ENCODE data around the gene PCDHB16.
"Not testable (repeated sequence)": the region's sequence is repeated elsewhere in the genome, so short reads cannot be mapped to it uniquely, and the experiment has no call there.

PCDHB16 gene

GRCh38 chr5:141182248-141182647 is at the start of gene PCDHB16:
PCDHB16 (plus strand) TSS chr5:141182387; CDS start chr5:141182560, 173 bp downstream.
- ATAC-seq (no peak), DNase-seq (no peak)
- Mint-ChIP-seq H3K36me3 (ENCODE audit: low read depth) (peaks cover 10% of the 10 kb centered on the region), H3K27ac (no peak within 1 kb of the TSS), H3K4me1 (peaks cover 4% of the 10 kb centered on the region), H3K4me3 (no peak within 1 kb of the TSS), H3K9me3 (peaks cover 37% of the 10 kb centered on the region), H3K27me3 (peaks cover 49% of the 10 kb centered on the region)

- peaks cover 19% of the 10 kb centered on the region for H3K27me3 Mint-ChIP-seq
- H3K4me3 Mint-ChIP-seq, result no peak within 1 kb of the TSS
- peaks cover 8% of the 10 kb centered on the region for H3K36me3 Mint-ChIP-seq (ENCODE audit: low read depth)
- H3K9me3 Mint-ChIP-seq, result peaks cover 35% of the 10 kb centered on the region
- no peak for DNase-seq
- no peak within 1 kb of the TSS for H3K27ac Mint-ChIP-seq
- H3K4me1 Mint-ChIP-seq, result no peaks in the 10 kb centered on the region
- no peak for ATAC-seq
Measured at GRCh38 chr5:141135030-141135717, 47.0 kb upstream of the PCDHB16 start, which contains the start of gene PCDHB5. PCDHB5 (plus strand) TSS chr5:141135206; CDS start chr5:141135435, 229 bp downstream.

GRCh38 chr5:141135718-141136266 is 46.4 kb upstream of the PCDHB16 start:
- H3K27me3 Mint-ChIP-seq, result peaks cover 16% of the 10 kb centered on the region
- no peak for ATAC-seq
- peaks cover 8% of the 10 kb centered on the region for H3K36me3 Mint-ChIP-seq (ENCODE audit: low read depth)
- peaks cover 35% of the 10 kb centered on the region for H3K9me3 Mint-ChIP-seq
- no peaks in the 10 kb centered on the region for H3K4me1 Mint-ChIP-seq
- DNase-seq, result no peak
- H3K4me3 Mint-ChIP-seq, result no peak overlapping the region
- no peak overlapping the region for H3K27ac Mint-ChIP-seq

- not testable (repeated sequence) for H3K27ac Mint-ChIP-seq, H3K4me1 Mint-ChIP-seq, H3K4me3 Mint-ChIP-seq, ATAC-seq, DNase-seq
- peaks cover 35% of the 10 kb centered on the region for H3K9me3 Mint-ChIP-seq
- peaks cover 11% of the 10 kb centered on the region for H3K36me3 Mint-ChIP-seq (ENCODE audit: low read depth)
- H3K27me3 Mint-ChIP-seq, result peaks cover 22% of the 10 kb centered on the region
Measured at GRCh38 chr5:141137346-141137745, 44.8 kb upstream of the PCDHB16 start.

- Mint-ChIP-seq H3K27ac (no peak within 1 kb of the TSS), H3K4me1 (peaks cover 1% of the 10 kb centered on the region), H3K9me3 (peaks cover 16% of the 10 kb centered on the region), H3K27me3 (peaks cover 33% of the 10 kb centered on the region), H3K36me3 (ENCODE audit: low read depth) (peaks cover 10% of the 10 kb centered on the region), H3K4me3 (no peak within 1 kb of the TSS)
- no peak for ATAC-seq
- no peak for DNase-seq
Measured at GRCh38 chr5:141149812-141150211, 32.4 kb upstream of the PCDHB16 start, which contains the start of gene PCDHB6. PCDHB6 (plus strand) TSS chr5:141150057; CDS start chr5:141150258, 201 bp downstream.

GRCh38 chr5:141150224-141150992 is 31.8 kb upstream of the PCDHB16 start:
- DNase-seq, result no peak
- ATAC-seq, result no peak
- Mint-ChIP-seq H3K27ac (no peak overlapping the region), H3K4me3 (no peak overlapping the region), H3K27me3 (peaks cover 31% of the 10 kb centered on the region), H3K9me3 (peaks cover 16% of the 10 kb centered on the region), H3K36me3 (ENCODE audit: low read depth) (peaks cover 10% of the 10 kb centered on the region), H3K4me1 (peaks cover 1% of the 10 kb centered on the region)

GRCh38 chr5:141150993-141151325 is 31.2 kb upstream of the PCDHB16 start:
- Mint-ChIP-seq H3K4me3 (no peak overlapping the region), H3K9me3 (peaks cover 16% of the 10 kb centered on the region), H3K4me1 (peaks cover 1% of the 10 kb centered on the region), H3K27me3 (peaks cover 31% of the 10 kb centered on the region), H3K27ac (no peak overlapping the region), H3K36me3 (ENCODE audit: low read depth) (peaks cover 10% of the 10 kb centered on the region)
- no peak for DNase-seq
- no peak for ATAC-seq

GRCh38 chr5:141151632-141152031 is 30.6 kb upstream of the PCDHB16 start:
- H3K36me3 Mint-ChIP-seq (ENCODE audit: low read depth), result peaks cover 10% of the 10 kb centered on the region
- H3K4me1 Mint-ChIP-seq, DNase-seq, H3K4me3 Mint-ChIP-seq, H3K27ac Mint-ChIP-seq, ATAC-seq: not testable (repeated sequence)
- peaks cover 21% of the 10 kb centered on the region for H3K9me3 Mint-ChIP-seq
- peaks cover 35% of the 10 kb centered on the region for H3K27me3 Mint-ChIP-seq

- H3K9me3 Mint-ChIP-seq, result peaks cover 23% of the 10 kb centered on the region
- not testable (repeated sequence) for H3K4me3 Mint-ChIP-seq, ATAC-seq, H3K4me1 Mint-ChIP-seq, DNase-seq, H3K27ac Mint-ChIP-seq
- peaks cover 11% of the 10 kb centered on the region for H3K36me3 Mint-ChIP-seq (ENCODE audit: low read depth)
- peaks cover 40% of the 10 kb centered on the region for H3K27me3 Mint-ChIP-seq
Measured at GRCh38 chr5:141152096-141152495, 30.1 kb upstream of the PCDHB16 start.

- H3K9me3 Mint-ChIP-seq, result peaks cover 17% of the 10 kb centered on the region
- no peak overlapping the region for H3K27ac Mint-ChIP-seq
- DNase-seq, result no peak
- peaks cover 12% of the 10 kb centered on the region for H3K36me3 Mint-ChIP-seq (ENCODE audit: low read depth)
- peaks cover 42% of the 10 kb centered on the region for H3K27me3 Mint-ChIP-seq
- no peak for ATAC-seq
- no peaks in the 10 kb centered on the region for H3K4me1 Mint-ChIP-seq
- H3K4me3 Mint-ChIP-seq, result no peak overlapping the region
Measured at GRCh38 chr5:141155540-141156374, 26.4 kb upstream of the PCDHB16 start.

- DNase-seq; H3K4me3 Mint-ChIP-seq; H3K36me3 Mint-ChIP-seq (ENCODE audit: low read depth); H3K4me1 Mint-ChIP-seq; H3K27ac Mint-ChIP-seq; ATAC-seq: not testable (repeated sequence)
- Mint-ChIP-seq H3K27me3 (peaks cover 38% of the 10 kb centered on the region), H3K9me3 (peaks cover 12% of the 10 kb centered on the region)
Measured at GRCh38 chr5:141157356-141157755, 24.8 kb upstream of the PCDHB16 start.

- H3K4me3 Mint-ChIP-seq; ATAC-seq; H3K27ac Mint-ChIP-seq; H3K4me1 Mint-ChIP-seq; DNase-seq; H3K36me3 Mint-ChIP-seq (ENCODE audit: low read depth): not testable (repeated sequence)
- peaks cover 36% of the 10 kb centered on the region for H3K27me3 Mint-ChIP-seq
- peaks cover 12% of the 10 kb centered on the region for H3K9me3 Mint-ChIP-seq
Measured at GRCh38 chr5:141157901-141158300, 24.3 kb upstream of the PCDHB16 start.

GRCh38 chr5:141172381-141173204 is 9.6 kb upstream of the PCDHB16 start, which contains the start of gene PCDHB7:
PCDHB7 (plus strand) TSS chr5:141172644; CDS start chr5:141172836, 192 bp downstream.
- peaks cover 38% of the 10 kb centered on the region for H3K27me3 Mint-ChIP-seq
- no peak within 1 kb of the TSS for H3K4me3 Mint-ChIP-seq
- H3K9me3 Mint-ChIP-seq, result peaks cover 24% of the 10 kb centered on the region
- H3K4me1 Mint-ChIP-seq, result no peaks in the 10 kb centered on the region
- ATAC-seq (no peak), DNase-seq (peak; percentile 19)
- no peak within 1 kb of the TSS for H3K27ac Mint-ChIP-seq
- H3K36me3 Mint-ChIP-seq (ENCODE audit: low read depth), result peaks cover 5% of the 10 kb centered on the region
